Thyroid gland (tissue), 4 donors: Measurements from ENCODE around the gene LRIG1.

ENCODE experiments used
- POLR2A ChIP-seq, 2 donors: fragments of 450-650 bp; IDR thresholded peaks; one replicate each; pipeline ENCODE4 v1.6.1; 2017; ENCODE audit warnings: antibody characterized with exemption in 2 of 2, mild to moderate bottlenecking in 2 of 2, moderate library complexity in 1 of 2
- TF ChIP-seq, protein P1 (sequence below), 6 experiments: fragments of 200-600 bp in 3 of 6; fragments of 450-650 bp in 3 of 6; sonication (generic) in 3 of 6; IDR thresholded peaks; one replicate each; pipeline ENCODE4 v1.5.1; 2016 to 2019; ENCODE audit warnings: antibody characterized with exemption in 6 of 6, mild to moderate bottlenecking in 2 of 6, inconsistent platforms in 1 of 6, moderate library complexity in 1 of 6

DNA sequence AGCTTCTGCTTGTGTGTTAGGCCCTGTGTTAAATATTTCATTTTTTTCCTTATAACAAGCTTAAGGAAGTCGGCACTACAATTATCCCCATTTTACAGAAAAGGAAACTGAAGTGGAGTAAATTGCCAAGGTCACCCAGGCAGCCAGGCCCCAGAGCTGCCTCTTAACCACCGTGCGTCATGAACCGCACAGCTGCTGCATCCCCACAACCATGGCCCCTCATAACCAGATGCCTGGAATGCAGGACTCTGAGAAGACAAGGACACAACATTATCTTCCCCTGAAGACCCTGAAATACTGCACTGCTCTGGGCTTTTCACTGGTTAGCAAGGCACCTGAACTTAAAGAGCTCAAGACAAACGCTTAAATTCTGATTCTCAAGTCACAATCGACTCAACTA lies 14.6 kb downstream of the LRIG1 start:
- TF ChIP-seq, protein P1, sequence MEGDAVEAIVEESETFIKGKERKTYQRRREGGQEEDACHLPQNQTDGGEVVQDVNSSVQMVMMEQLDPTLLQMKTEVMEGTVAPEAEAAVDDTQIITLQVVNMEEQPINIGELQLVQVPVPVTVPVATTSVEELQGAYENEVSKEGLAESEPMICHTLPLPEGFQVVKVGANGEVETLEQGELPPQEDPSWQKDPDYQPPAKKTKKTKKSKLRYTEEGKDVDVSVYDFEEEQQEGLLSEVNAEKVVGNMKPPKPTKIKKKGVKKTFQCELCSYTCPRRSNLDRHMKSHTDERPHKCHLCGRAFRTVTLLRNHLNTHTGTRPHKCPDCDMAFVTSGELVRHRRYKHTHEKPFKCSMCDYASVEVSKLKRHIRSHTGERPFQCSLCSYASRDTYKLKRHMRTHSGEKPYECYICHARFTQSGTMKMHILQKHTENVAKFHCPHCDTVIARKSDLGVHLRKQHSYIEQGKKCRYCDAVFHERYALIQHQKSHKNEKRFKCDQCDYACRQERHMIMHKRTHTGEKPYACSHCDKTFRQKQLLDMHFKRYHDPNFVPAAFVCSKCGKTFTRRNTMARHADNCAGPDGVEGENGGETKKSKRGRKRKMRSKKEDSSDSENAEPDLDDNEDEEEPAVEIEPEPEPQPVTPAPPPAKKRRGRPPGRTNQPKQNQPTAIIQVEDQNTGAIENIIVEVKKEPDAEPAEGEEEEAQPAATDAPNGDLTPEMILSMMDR (IDR thresholded peaks at IDR 0.05) = no peak
- TF ChIP-seq POLR2A (IDR thresholded peaks at IDR 0.05) = no peak
